IPS-18c (cell line): ENCODE data around the gene RCAN2.

Experiments used
- H3K4me3 ChIP-seq: 2 replicates; pipeline ENCODE4 v1.7.0; 2013; ENCODE audit warnings: low read depth, mild to moderate bottlenecking, low read length, moderate library complexity; ENCODE audit not compliant: insufficient read depth
- H3K9me3 ChIP-seq: one replicate; pipeline ENCODE4 v1.6.1; 2013; ENCODE audit warnings: mild to moderate bottlenecking, low read length, moderate library complexity; ENCODE audit not compliant: control insufficient read depth, insufficient read depth

Gene RCAN2

DNA sequence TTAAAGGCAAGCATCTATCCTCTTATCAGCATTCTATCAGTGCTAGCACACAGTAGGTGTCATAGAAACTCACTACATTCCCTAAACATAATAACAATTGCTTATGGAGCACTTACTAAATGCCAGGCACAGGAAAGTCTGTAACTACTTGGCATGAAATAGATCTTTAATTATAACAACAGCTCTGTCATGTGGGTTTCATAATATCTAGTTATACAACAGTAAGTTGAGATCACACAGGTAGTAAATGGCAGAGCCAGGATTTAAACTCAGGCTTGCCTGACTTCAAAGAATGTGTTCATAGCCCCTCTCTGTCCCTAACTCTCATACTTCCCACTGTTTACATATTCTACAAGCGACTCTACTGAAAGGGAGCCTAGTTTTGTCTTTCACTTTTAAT is 254.5 kb downstream of the RCAN2 start:
- Histone ChIP-seq H3K9me3 (no peaks in the 10 kb centered on the region), H3K4me3 (no peak overlapping the region)

DNA sequence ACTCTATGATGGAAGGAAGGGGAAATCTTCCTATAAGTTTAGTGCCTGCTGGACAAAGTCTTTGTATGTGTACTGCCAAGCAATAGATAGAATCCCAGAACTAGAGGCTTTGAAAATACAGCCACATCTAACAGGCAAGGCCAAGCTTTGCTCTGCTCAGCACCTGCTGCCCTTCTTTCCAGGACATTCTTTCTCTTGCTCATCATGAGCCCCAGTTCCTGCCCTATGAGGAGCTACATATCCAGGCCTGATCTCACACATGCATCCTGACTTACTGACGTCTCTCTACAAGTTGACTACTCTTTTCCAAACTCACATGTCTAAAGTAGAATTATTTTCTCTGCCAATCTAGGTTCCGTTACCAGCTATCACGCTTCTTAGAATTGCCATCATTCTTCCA is 256.0 kb downstream of the RCAN2 start:
- Histone ChIP-seq H3K4me3 (no peak overlapping the region), H3K9me3 (no peaks in the 10 kb centered on the region)

DNA sequence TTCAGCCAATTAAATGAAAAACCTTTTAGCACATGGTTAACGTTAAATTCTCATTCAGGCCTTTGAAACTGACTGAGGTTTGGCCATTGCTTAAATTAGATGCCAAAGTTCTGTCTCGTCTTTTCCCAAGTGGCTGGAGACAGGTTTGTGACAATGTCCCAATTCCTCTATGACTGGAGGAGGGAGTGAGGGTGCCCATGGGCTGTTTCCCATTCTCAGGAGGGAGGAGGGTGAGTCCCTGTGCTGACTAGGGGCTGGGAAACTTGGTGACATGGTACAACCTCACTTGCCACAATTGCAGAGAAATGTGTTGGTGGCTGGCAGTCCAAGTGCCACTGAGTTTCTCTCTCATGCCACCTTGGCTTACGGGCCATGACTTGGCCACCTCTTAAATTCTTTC is 256.5 kb downstream of the RCAN2 start:
- Histone ChIP-seq H3K4me3 (no peak overlapping the region), H3K9me3 (no peaks in the 10 kb centered on the region)

DNA sequence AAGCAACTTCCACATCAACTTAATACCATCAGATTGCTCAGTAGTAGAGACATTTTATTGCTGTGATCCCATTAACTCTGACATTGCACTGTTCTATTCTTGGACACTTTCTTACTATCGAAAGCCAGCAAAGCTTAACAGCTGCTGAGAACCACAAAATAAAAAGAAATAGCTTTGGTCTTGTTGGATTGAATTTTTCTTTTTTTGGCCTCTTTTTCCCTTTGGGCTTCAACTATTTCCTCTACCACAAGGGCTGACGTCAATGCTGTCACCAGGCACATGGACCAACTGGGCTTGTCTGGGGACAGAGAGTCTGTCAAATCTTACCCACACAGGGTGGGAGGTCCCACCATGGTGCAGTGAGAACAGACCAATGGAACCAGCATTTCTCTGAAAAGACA is 257.1 kb downstream of the RCAN2 start:
- no peak overlapping the region for H3K4me3 ChIP-seq
- H3K9me3 ChIP-seq = no peaks in the 10 kb centered on the region

DNA sequence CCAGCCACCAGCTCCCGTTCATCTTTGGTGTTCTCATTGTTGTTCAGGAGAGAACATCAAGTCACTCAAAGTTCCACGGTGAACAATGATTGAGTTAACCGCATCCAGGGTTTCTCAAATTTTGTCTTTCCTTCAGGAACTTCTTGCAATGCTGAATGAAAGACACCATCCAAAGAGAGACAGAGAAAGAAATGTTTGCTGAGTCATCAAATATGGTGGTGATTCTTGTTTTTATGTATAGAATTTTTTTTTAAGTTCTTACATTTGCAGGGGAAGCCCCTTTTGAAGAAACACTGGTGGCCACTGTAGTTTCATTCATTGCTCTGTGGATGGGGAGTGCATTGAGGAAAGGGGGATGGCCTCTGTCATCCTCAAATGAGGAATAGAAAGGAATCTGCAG is 258.1 kb downstream of the RCAN2 start:
- no peaks in the 10 kb centered on the region for H3K9me3 ChIP-seq

DNA sequence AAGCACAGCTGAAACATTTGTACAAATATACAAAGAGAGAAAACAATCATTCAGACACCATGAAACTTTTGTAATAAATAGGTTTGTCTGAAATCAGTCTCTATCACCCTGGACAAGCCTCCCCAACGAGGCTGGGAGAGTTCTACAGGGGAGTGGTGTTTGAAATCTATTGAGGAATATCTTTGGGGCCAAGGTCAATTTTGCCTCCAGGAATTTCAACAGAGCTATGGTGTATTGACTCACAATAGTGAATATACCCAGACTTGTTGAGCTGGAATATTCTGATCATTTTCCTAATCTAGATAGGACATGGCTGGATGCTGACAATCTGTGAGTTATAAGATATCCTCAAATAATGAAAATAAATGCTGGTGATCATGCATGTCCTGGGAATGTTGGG is 269.0 kb downstream of the RCAN2 start:
- Histone ChIP-seq H3K9me3 (no peaks in the 10 kb centered on the region), H3K4me3 (no peak overlapping the region)

More for the DNA sequence above, 258.1 kb downstream of the RCAN2 start:
- H3K4me3 ChIP-seq = no peak overlapping the region

DNA sequence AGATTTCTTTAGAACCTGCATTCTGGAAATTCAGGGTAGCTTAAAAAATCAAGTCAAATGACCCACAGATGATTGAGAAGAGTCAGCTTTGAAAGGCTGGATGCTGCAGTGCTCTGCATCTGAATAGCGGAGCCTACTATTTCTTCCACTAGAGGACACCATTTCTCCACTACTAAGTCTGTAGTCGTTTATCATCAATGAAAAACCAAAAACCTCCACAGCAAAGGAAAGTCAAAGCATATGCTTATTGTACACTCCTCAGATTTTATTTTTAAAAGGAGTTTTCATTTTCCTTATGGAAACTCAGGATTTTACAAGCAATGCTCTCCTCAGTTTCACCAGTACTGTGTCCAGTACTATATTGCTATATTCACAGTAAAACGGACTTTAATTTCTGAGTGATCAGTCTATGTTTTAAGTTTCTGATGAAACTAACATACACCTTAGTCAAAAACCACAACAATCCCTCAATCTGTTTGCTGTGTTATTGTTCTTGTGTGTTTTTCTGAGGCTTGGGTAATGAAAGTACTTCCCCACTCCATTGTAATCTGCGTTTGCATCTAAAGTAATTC is 269.9 kb downstream of the RCAN2 start:
- H3K9me3 ChIP-seq = no peaks in the 10 kb centered on the region
- no peak overlapping the region for H3K4me3 ChIP-seq

DNA sequence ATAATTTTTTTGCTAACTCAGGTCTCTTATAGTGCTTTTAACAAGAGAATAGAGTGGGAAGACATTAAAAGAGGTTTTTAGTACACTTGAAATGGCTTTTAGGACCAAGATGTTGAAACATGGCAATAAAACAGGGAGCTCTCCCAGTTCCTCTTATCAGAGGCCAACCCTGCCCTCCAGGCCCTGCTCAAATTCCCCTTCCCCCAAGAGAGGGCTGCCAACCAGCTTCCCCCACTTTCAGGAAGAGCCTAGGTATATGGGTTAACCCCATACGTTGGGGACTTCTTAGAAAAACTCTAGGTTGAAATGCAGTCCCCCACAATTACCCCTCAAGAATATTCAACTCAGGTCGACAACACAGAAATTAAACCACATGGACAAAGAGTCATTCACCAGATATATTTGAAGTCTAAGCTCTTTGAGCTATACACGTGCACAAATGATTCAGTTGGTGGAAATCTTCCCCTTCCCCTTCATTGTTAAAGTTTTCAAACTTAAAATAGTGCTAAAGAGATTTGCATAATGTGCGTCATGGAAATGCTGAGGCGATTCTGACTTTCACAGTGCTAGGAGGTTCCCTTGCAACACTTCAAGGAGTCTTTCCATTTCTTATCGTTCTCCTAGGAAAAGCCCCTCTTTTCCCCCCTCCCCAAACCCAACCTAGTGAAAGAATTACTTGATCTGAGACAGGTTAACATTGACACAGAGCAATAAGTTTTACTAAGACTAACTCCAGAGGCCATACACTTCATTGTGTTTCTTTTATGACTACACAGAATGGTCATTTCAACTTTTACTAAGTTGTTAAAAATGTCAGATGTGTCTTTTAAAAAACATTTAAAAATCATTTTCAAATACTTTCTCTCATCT is 270.7 kb downstream of the RCAN2 start:
- H3K4me3 ChIP-seq = no peak overlapping the region
- no peaks in the 10 kb centered on the region for H3K9me3 ChIP-seq

DNA sequence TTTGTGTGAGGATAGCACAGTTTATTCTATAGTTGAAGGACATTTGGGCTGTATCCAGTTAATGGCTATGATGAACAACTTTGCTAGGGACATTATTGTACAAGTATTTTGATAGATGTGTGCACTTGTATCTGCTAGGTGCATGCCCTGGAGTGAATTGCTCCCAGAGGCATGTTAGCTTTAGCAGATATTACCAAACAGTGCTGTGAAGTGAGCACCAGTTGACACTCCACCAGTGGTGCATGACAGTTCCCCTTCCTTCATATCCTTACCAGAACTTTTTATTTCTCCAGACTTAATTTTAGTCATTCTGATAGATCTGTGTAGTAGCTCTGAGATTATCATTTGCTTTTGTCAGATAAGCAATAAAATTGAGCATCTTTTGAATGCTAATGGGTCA is 271.6 kb downstream of the RCAN2 start:
- H3K9me3 ChIP-seq = no peaks in the 10 kb centered on the region
- no peak overlapping the region for H3K4me3 ChIP-seq

DNA sequence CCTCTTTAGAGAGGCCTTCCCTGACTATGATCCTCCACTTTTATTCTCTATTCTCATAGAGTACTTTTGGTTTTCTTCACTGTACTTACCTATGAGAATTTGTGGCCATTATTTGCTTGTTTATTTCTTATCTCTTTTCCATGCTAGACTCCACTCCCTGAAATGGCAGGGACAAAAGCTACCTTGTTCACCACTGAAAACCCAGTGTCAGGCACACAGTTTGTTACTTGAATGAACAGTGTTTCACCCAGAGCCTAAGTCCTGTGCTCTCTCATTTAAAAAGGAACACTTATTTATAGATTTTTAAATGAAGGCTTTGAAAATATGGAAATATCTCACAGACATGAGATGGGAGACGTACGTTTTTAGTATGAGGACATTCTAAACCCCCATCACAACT is 272.8 kb downstream of the RCAN2 start:
- Histone ChIP-seq H3K9me3 (no peaks in the 10 kb centered on the region), H3K4me3 (no peak overlapping the region)

DNA sequence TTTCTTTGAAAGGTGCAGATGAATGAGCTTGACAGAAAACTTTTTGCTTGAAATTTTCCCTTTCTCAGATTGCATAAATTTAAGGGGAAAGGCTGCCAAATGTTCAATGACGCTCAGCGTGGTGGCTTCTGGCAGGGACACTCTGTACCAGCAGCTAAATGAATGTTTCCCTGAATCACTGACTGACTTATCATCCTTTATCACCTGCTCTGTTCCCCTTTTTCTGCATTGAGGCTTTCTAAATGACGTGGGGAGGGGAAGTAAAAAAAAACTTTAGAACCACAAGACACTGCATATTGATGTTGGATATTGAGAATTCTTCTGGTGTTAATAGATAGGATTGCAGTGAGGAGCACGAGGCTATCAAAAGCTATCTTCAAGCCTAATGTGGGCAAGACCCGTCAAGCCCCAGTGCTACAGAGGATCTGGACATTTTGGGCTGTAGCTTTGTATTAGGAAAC is 273.5 kb downstream of the RCAN2 start:
- Histone ChIP-seq H3K4me3 (no peak overlapping the region), H3K9me3 (no peaks in the 10 kb centered on the region)

DNA sequence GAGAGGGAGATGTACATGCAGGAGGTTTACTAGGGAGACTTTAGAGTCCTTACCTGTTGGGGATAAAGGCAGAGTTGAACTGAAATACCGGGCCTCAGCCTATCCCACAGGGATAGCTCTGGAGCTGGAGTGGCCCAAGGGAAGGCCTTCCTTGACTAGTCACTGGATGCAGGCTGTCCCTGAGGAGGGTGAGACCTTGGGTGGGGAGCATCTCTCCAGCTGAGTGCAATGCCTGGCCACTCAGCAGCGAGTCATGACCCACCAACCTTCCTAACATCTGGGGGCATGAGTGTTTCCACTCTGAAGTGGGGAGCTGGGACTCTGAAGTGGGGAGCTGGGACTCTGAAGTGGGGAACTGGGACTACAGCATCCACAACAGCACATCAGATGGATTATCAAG is 274.4 kb downstream of the RCAN2 start:
- H3K4me3 ChIP-seq = no peak overlapping the region
- no peaks in the 10 kb centered on the region for H3K9me3 ChIP-seq

DNA sequence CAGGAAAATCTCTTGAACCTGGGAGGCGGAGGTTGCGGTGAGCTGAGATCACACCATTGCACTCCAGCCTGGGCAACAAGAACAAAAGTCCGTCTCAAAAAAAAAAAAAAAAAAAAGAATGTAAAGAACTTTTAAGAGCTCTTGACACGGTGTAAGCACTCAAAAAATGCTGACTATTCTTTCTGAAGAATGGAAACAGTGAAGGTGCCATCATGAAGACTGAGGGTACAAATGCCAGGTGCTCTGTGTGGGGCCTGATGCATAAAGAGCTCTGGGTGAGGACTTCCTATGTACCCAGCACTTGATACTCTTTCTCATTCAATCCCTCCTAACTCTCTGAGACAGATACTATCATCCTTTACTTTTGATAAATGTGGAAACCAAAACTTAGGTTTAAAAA is 275.5 kb downstream of the RCAN2 start:
- Histone ChIP-seq H3K9me3 (no peaks in the 10 kb centered on the region), H3K4me3 (no peak overlapping the region)

DNA sequence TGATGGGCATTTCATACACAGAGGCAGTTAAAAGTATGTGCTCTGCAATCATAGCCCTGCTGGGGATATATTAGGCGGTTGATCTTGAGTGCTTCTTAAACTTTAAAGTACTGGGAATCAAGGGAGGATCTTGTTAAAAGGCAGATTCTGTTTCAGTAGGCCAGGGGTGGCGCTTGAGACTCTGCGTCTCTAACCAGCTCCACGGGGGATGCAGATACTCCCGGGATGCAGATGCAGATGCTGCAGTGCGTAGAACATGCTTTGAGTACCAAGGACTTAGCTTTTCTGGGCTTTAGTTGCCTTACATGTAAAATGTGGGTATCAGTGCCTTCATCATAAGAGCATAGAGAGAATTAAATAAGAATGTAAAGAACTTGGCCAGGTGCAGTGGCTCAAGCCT is 276.0 kb downstream of the RCAN2 start:
- H3K9me3 ChIP-seq = no peaks in the 10 kb centered on the region
- no peak overlapping the region for H3K4me3 ChIP-seq

DNA sequence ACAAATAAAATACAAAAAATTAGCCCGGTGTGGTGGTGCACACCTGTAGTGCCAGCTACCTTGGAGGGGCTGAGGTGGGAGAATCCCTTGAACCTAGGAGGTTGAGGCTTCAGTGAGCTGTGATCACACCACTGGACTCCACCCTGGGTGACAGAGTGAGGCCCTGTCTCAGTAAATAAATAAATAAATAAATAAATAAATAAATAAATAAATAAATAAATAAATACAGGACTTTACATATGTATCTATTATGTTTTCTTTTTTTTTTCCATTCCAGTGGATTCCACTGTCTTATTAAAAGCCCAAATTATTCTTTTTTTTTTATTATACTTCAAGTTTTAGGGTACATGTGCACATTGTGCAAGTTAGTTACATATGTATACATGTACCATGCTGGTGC is 279.3 kb downstream of the RCAN2 start:
- no peak overlapping the region for H3K4me3 ChIP-seq
- H3K9me3 ChIP-seq = no peaks in the 10 kb centered on the region

DNA sequence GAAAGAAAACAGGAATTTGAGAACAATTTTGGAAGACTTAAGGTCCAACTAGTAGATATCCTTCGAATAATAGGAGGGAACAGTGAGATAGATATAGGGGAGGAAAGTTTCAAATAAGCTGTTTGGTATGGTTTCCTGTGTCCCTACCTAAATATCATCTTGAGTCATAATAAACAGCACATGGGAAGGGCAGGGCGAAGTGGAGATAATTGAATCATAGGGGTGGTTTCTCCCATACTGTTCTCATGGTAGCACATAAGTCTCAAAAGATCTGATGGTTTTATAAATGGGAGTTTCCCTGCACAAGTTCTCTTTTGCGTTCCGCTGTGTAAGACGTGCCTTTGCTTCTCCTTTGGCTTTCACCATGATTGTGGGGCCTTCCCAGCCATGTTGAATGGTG is 281.0 kb downstream of the RCAN2 start:
- H3K4me3 ChIP-seq = no peak overlapping the region

DNA sequence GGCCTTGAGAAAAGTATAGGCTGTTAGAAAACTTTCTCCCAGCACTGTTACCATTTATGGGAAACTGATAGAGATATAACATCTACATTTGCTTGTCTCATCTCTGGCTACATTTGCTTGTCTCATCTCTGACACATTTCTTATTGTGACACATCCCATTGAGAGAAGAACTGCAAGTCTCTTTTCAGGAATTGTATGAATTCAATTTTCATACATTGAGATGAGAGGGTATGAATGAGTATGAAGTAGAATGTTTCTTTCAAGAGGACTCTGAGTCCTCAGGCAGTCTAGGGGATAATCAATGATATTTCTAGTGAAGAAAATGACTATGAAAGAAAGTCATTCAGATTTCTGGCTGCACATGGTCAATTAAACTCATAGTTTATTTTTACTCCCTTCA is 282.9 kb downstream of the RCAN2 start:
- H3K9me3 ChIP-seq = no peaks in the 10 kb centered on the region

More for the DNA sequence above, 281.0 kb downstream of the RCAN2 start:
- H3K9me3 ChIP-seq = no peaks in the 10 kb centered on the region

DNA sequence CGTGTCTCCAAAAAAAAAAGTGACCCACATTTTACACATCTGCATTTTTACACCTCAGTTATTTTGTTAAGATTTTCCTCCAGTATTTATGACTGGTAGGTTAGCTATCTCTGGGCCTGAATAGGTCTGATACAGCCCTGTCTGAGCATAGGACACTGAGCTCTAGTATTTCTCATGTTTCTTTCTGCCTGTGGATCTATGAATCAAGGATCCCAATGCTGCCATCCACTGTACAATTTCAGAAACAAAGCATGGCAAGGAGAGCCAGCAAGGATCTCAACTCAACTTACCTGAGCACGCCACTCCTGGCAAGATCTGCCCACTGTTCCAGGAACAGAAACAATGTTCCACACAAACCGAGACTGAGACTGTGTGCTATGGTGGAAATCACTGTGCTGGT is 284.1 kb downstream of the RCAN2 start:
- Histone ChIP-seq H3K4me3 (no peak overlapping the region), H3K9me3 (no peaks in the 10 kb centered on the region)

More for the DNA sequence above, 282.9 kb downstream of the RCAN2 start:
- H3K4me3 ChIP-seq = no peak overlapping the region
